Heart right ventricle (tissue), 12 donors: ENCODE results near the gene NRF1. TPM values are rescaled to one million over a fixed set of nuclear protein-coding genes. Genes with fewer than 3 reads are reported as not detected.

Experiments used
- microRNA-seq, 2 donors: library from miRNA; unstranded; fragments of <30 nt; microRNA quantifications; one replicate each; pipeline ENCODE4 v1.2.0, GENCODE V29; 2021
- polyA plus RNA-seq, 2 donors: library from polyadenylated mRNA; stranded (reverse); fragments of 200-250 nt; gene quantifications; one replicate each; pipeline ENCODE4 v1.2.3, GENCODE V29; 2013
- total RNA-seq, 10 donors: library from RNA; stranded (reverse); fragmentation: NEBNext Ultra II Directional in 3 of 10; extraction: Animal tissue kit (Norgen Biotek cat#: 25700) in 3 of 10; gene quantifications; one replicate each; pipeline versions ENCODE4 v1.2.1 to v1.2.4, GENCODE V29; 2021 to 2023
- donor health status: ischemic (EF 13 %, LVEDD 7.1; RV severe dilation, severe dysfunction).
- donor health status: healthy with polysubstance abuse.
- donor health status: DM: no; HTN: yes; CAD: no.
- donor health status: DM: no; HTN: no; CAD: no.
- donor health status: ischemic (EF 25% LVEDD 6.9; RV normal size, moderate dysfunction).
- donor health status: ischemic (EF 25% LVEDD 5.7; RV mildly dilated, moderate dysfunction).
- donor health status: healthy.
- donor health status: nonischemic (EF 11% LVEDD 7.7; RV severe dilation, severe dysfunction).
- donor health status: DM: yes; HTN: yes; CAD: no.
- donor health status: PGD.
- donor health status: ischemic (EF 29% LVEDD 5.4; RV normal size, mild dysfunction).
- donor health status: nonischemic (EF 23%, LVEDD 6.1; RV moderate dilation, normal function).

Gene NRF1
- total and polyA plus RNA-seq, 12 donors, result 4.9 to 16.0 (median 12.5) TPM

Small RNA genes within 50 kb of the gene (microRNA-seq; reads per million reads assigned to microRNA genes)
- gene MIR182 (21.5 to 79.2 reads per million in 2 donors), gene MIR183 (3.6 to 49.6 reads per million in 2 donors), gene MIR96 (5.1 to 6.0 reads per million in 2 donors)

Other genes starting within 250 kb of the NRF1 start
- gene STRIP2, start 177.3 kb upstream of the NRF1 start, total RNA-seq, result 10 to 100 TPM; 14.6 to 36.9 (median 22.2) TPM
- gene STRIP2, start 177.3 kb upstream of the NRF1 start, polyA plus RNA-seq, result 10 to 100 TPM; 10.6 to 12.4 TPM
- gene SMKR1, start 109.2 kb upstream of the NRF1 start, total RNA-seq, result not detected
- under 1 TPM in 1 of 2 donors, not detected in 1; 0.28 TPM for gene SMKR1, start 109.2 kb upstream of the NRF1 start, polyA plus RNA-seq